GM13977 (cell line): Measurements from ENCODE around the gene ME2.

Source experiments
- DNase-seq: peaks from one replicate; pipeline ENCODE4 v3.0.0; 2012; ENCODE audit warnings: low spot score
- in situ Hi-C: fragments of 300-500 bp; cut with MboI; formaldehyde crosslinking; loops from one replicate; pipeline ENCODE4 v1.12.0; 2022; ENCODE audit warnings: low sequenced_read_pairs, low pct_unique_long_range_greater_than_20kb, mixed read lengths, inconsistent platforms; ENCODE audit not compliant: unreplicated experiment
- TF ChIP-seq, protein P1 (sequence below): IDR thresholded peaks from 2 replicates; pipeline ENCODE4 v1.5.1; 2012; ENCODE audit warnings: mild to moderate bottlenecking, control low read depth; ENCODE audit not compliant: insufficient read depth; ENCODE audit errors: extremely low read depth, missing control alignments

Gene ME2

DNA sequence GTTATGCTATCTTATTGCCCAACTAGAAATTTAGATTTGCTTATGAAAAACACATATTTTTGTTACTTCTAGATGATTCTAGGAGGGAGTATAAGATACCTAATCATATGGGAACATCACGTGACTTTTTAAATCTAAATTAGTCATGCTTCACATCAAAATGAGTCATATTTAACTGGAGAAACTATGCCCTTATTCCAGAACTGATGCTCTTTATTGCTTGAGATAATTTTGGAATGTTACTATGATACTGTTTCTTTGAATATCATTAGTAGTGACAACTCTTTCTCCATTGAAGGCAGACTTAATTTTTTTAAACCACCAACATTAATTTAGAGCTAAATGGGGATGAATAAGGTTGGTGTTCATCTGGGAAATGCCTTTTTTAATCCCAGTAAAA is 69.0 kb downstream of the ME2 start:
- in situ Hi-C loops: no loop called here
- TF ChIP-seq, protein P1, sequence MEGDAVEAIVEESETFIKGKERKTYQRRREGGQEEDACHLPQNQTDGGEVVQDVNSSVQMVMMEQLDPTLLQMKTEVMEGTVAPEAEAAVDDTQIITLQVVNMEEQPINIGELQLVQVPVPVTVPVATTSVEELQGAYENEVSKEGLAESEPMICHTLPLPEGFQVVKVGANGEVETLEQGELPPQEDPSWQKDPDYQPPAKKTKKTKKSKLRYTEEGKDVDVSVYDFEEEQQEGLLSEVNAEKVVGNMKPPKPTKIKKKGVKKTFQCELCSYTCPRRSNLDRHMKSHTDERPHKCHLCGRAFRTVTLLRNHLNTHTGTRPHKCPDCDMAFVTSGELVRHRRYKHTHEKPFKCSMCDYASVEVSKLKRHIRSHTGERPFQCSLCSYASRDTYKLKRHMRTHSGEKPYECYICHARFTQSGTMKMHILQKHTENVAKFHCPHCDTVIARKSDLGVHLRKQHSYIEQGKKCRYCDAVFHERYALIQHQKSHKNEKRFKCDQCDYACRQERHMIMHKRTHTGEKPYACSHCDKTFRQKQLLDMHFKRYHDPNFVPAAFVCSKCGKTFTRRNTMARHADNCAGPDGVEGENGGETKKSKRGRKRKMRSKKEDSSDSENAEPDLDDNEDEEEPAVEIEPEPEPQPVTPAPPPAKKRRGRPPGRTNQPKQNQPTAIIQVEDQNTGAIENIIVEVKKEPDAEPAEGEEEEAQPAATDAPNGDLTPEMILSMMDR: no peak
- no peak for DNase-seq

DNA sequence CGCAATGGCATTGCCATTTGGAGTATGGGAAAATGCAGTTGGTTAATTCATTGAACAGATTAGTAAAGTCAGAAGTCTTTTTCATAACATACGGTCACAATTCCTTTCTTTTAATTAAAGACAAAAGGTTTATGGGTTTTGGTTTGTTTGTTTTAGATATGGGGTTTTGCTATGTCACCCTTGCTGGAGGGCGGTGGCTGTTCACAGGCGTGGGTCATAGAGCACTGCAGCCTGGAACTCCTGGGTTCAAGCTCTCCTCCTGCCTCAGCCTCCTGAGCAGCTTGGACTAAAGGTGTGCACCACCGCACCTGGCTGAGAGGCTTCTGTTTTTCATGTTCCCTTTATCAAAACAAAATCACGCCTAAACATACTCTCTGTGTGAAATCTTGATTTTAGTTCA is 70.3 kb downstream of the ME2 start:
- no peak for DNase-seq
- TF ChIP-seq, protein P1: no peak
- in situ Hi-C loops: no loop called here

- DNase-seq: no peak
- in situ Hi-C loops: no loop called here
- TF ChIP-seq, protein P1: no peak
Observed at GRCh38 chr18:50950626-50951025, 71.7 kb downstream of the ME2 start.

DNA sequence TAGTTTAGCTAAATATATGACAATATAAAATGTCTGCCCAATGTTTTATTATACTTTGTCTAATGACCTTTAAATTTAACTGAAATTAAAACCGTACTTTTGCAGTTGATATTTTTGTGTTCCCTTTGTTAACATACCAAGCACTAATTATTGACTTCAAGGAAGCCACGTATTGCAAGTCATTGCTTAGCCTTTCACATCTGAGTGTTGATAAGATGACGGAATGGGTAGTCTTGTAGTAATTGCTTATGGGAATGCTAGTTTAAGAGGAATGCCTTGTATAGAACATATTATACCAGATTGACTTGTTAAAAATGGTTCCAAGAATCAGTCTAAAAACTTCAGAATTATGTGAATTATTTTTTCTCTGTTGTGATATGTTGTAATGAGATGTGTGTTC is 74.9 kb downstream of the ME2 start:
- TF ChIP-seq, protein P1: no peak
- DNase-seq: no peak
- in situ Hi-C loops: no loop called here

DNA sequence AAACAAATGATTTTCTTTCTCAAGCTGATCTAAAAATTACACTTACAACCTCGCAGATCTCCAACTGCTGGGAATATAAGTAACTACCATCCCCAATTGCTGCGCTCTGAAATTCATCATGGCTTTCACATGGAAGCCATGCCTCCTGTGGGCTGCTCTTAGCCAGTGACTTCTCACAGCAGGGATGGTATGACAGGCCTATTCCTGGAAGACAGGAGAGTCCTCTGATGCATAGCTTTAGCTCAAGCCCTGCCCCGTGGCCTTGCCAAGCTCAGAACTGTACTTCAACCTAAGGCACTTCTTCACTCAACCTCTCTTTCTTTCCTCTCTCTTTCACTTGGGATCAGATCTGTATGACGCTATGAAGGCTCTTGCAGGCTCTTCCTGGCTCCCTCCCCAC is 76.3 kb downstream of the ME2 start:
- TF ChIP-seq, protein P1: no peak
- DNase-seq: no peak
- in situ Hi-C loops: no loop called here

- TF ChIP-seq, protein P1: no peak
- in situ Hi-C loops: no loop called here
- no peak for DNase-seq
Observed at GRCh38 chr18:50956116-50956515, 77.2 kb downstream of the ME2 start.

GRCh38 chr18:50961974-50962373 is 83.1 kb downstream of the ME2 start:
- TF ChIP-seq, protein P1: no peak
- no peak for DNase-seq
- in situ Hi-C loops: no loop called here
